Measurements from ENCODE around the gene TMEM138. TPM values are rescaled to one million over a fixed set of nuclear protein-coding genes. Genes with fewer than 3 reads are reported as not detected.

TMEM138 gene
- total RNA-seq, 2 experiments from 2014 or later, result 48.3 to 60.6 TPM

DNA sequence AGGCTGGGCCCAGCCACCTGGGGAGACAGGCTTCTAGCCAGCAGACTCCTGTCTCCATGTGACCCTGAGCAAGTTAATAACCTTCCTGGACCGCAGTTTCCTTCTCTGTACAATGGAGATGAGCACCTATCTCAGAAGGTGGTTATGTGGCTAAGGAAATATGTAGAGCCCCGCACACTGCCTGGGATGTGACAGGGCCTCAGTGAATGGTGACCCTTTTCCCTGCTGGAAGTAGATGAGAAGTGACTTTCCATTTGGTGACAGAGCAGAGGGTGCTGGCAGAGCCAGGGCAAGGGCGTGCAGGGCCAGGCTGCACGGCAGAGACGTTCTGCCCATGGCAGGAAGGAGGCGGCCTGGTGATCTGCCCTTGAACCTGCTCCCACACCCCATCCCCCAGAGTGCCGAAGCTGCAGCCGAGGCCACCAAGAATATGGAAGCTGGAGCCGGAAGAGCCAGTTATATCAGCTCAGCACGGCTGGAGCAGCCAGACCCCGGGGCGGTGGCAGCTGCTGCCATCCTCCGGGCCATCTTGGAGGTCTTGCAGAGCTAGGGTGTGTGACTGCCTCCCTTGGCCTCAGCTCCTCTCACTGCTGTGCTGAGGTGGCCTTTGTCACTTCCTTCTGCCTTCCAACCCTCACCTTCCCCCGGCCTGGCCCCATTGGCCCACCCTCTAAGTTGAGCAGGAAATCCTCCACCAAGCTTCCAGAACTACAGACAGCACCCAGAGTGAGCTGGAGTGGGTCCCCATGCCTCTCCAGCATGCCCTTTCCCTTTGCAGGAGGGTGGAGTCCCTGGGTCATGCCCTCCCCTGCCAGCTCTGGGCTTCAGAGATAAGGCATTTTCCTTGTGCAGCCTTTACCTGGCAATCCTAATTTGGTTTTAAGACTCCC is 16.0 kb upstream of the TMEM138 start:
- Mint-ChIP-seq H3K4me1 (no peaks in the 10 kb centered on the region), H3K36me3 (peaks cover 5% of the 10 kb centered on the region), H3K4me3 (no peak overlapping the region), H3K27ac (no peak overlapping the region), H3K27me3 (no peaks in the 10 kb centered on the region), H3K9me3 (ENCODE audit: low read depth) (no peaks in the 10 kb centered on the region)
- no peak for ATAC-seq
- no peak for DNase-seq
- CTCF ChIA-PET, result interaction anchor here (0.8 to 1.5 kb wide), 4 partner anchors 13 to 90 kb away, joined by 3 to 4 read pairs (median 3); partner anchors contain the start of genes DDB1 and TKFC

DNA sequence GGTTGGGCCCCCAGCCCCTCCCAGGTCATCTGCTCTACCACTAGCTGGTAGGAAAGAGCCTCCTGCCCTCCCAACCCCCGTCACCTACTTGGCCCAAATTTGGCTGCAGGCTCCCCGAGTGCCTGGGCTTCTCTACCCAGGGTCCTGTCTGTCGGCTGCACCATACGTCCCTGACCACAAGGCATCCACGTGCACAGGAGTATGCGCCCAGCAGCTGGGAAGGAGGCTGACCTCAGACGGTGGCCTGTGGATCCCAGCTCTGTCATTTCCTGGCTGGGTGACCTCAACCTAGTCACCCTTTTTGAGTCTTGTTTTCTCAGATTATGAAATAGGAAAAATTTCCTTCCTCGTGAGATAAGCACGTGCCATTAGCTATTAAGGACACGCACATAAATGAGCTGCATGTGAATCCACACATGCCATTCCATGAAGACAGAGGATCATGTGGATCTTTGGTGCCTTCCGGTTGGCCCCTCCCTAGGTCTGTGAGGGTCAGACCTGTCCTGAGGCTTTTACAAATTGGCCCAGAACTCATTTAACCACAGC is 14.2 kb upstream of the TMEM138 start:
- Mint-ChIP-seq H3K36me3 (peaks cover 11% of the 10 kb centered on the region), H3K9me3 (ENCODE audit: low read depth) (no peaks in the 10 kb centered on the region), H3K27me3 (no peaks in the 10 kb centered on the region), H3K4me1 (no peaks in the 10 kb centered on the region), H3K27ac (no peak overlapping the region), H3K4me3 (no peak overlapping the region)
- CTCF ChIA-PET, result interaction anchor here (0.8 to 3.1 kb wide), 4 partner anchors 12 to 55 kb away, joined by 3 to 14 read pairs (median 8); no protein-coding TSS in a partner anchor
- no peak for DNase-seq
- ATAC-seq, result no peak

DNA sequence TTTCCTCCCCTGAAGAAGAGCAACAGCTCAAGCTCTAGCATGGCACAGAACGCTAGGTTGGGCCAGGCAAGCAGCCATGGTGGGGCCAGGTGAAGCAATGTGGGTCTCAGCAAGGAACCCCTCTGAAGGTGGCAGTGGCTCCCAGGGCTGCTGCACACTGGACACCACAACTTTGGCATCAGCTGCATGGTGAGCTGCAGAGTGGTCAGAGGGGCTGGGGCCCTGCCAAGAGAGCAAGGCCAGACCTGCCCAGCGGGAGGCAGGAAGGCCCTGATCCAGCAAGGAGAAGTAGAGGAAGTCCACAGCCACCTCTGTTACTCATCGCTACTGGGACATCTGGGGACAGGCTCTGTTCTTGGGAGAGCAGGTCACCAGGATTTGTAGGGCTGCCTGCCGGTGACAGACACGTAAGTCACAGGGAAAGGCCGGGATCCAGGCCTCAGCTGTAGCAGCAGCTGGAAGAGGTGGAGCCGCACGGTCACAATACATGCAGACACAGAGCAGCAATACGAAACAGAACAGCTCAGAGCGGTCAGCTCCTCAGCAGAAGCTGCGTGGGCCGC is 12.9 kb upstream of the TMEM138 start:
- Mint-ChIP-seq H3K9me3 (ENCODE audit: low read depth) (no peaks in the 10 kb centered on the region), H3K27me3 (no peaks in the 10 kb centered on the region), H3K27ac (no peak overlapping the region), H3K4me1 (no peaks in the 10 kb centered on the region), H3K4me3 (no peak overlapping the region), H3K36me3 (peaks cover 15% of the 10 kb centered on the region)
- DNase-seq (no peak), ATAC-seq (no peak)
- CTCF ChIA-PET, result interaction anchor here (1.3 to 3.1 kb wide), 3 partner anchors 13 to 57 kb away, joined by 3 to 14 read pairs (median 12); no protein-coding TSS in a partner anchor

DNA sequence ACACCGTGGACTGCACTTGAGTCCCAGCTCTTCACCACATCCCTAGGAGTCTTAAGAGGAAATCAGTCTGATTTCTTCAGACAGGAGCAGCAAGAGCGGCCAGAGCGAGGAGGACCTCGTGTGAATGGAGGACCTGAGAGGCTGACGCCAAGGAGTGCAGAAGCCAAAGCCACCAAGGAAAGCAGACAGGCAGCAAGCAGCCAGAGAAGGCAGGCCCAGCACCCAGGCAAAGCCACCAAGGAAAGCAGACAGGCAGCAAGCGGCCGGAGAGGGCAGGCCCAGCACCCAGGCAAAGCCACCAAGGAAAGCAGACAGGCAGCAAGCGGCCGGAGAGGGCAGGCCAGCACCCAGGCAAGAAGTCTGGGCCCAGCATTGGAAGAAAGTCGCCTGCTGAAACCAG is 12.3 kb upstream of the TMEM138 start:
- Mint-ChIP-seq H3K4me3 (no peak overlapping the region), H3K27ac (peak overlapping the region; percentile 30), H3K9me3 (ENCODE audit: low read depth) (no peaks in the 10 kb centered on the region), H3K4me1 (no peaks in the 10 kb centered on the region), H3K36me3 (peaks cover 15% of the 10 kb centered on the region), H3K27me3 (no peaks in the 10 kb centered on the region)
- no peak for DNase-seq
- CTCF ChIA-PET, result interaction anchor here (3.1 kb wide), 1 partner anchor 36 kb away, joined by 12 read pairs; no protein-coding TSS in a partner anchor
- ATAC-seq, result no peak

DNA sequence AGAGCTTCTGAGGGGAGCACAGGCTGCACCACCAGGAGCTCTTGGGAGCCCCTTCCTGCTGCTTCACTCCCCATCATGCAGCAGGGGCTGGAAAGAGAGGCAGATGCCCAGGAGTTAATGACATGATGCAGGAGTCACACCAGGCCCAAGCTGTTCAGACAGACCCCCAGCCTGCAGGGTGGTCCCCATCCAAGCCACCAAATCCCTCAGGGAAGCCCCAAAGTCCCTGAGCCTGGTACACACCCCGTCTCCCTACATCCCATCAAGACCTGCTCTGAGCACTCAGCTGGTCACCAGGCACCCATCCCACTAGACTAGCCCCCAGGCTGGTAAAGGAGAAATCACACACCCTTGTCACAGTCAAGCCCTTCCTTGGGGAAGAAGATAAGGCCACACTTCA is 11.8 kb upstream of the TMEM138 start:
- Mint-ChIP-seq H3K36me3 (peaks cover 17% of the 10 kb centered on the region), H3K27ac (no peak overlapping the region), H3K4me1 (no peaks in the 10 kb centered on the region), H3K27me3 (no peaks in the 10 kb centered on the region), H3K9me3 (ENCODE audit: low read depth) (no peaks in the 10 kb centered on the region), H3K4me3 (no peak overlapping the region)
- ATAC-seq (no peak), DNase-seq (no peak)
- CTCF ChIA-PET, result interaction anchor here (3.1 kb wide), 1 partner anchor 35 kb away, joined by 12 read pairs; no protein-coding TSS in a partner anchor

DNA sequence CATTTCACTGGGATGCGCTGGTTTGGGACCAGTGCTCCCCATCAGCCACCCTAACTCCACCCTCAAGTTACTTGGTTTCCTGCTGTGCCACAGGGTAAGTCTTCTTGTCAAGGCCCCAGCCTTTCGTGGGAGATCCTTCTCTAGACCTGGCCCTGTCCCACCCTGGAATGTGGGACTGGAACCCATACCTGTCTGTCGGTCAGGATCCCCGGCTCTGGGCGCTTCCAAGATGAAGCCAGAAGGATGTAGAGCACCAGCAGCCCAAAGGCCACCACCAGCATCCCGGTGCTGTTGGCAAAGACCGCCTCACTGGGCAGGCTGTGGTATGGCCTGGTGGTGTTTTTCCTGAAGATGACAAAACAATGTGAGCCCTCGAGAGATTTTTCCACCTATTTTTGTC is 11.4 kb upstream of the TMEM138 start:
- H3K4me3 Mint-ChIP-seq, result no peak overlapping the region
- no peaks in the 10 kb centered on the region for H3K9me3 Mint-ChIP-seq (ENCODE audit: low read depth)
- peaks cover 17% of the 10 kb centered on the region for H3K36me3 Mint-ChIP-seq
- DNase-seq (no peak), ATAC-seq (no peak)
- H3K27me3 Mint-ChIP-seq, result no peaks in the 10 kb centered on the region
- CTCF ChIA-PET, result no interaction called here
- no peaks in the 10 kb centered on the region for H3K4me1 Mint-ChIP-seq
- no peak overlapping the region for H3K27ac Mint-ChIP-seq

DNA sequence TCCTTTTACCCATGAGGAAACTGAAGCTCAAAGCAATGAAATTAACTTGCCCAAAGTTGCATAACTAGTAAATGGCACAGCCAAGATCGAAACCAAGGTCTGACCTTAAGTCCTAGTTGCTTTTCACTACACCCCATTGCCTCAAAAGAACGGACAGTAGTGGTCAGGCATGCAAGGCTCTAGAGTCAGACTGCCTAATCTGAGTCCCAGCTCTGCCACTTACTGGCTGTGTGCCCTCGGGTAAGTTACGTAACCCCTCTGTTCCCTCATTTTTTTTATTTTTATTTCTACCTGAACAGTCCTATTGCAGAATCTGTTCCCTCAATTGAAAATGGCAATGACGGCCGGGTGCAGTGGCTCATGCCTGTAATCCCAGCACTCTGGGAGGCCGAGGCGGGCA is 10.1 kb upstream of the TMEM138 start:
- H3K27ac Mint-ChIP-seq, result no peak overlapping the region
- CTCF ChIA-PET, result interaction anchor here (0.6 to 16.7 kb wide), 3 partner anchors 10 to 94 kb away, joined by 3 to 180 read pairs (median 3); partner anchors contain the start of genes DDB1, TKFC and TMEM138
- H3K9me3 Mint-ChIP-seq (ENCODE audit: low read depth), result no peaks in the 10 kb centered on the region
- H3K27me3 Mint-ChIP-seq, result no peaks in the 10 kb centered on the region
- DNase-seq (no peak), ATAC-seq (no peak)
- H3K36me3 Mint-ChIP-seq, result peaks cover 17% of the 10 kb centered on the region
- no peaks in the 10 kb centered on the region for H3K4me1 Mint-ChIP-seq
- no peak overlapping the region for H3K4me3 Mint-ChIP-seq

DNA sequence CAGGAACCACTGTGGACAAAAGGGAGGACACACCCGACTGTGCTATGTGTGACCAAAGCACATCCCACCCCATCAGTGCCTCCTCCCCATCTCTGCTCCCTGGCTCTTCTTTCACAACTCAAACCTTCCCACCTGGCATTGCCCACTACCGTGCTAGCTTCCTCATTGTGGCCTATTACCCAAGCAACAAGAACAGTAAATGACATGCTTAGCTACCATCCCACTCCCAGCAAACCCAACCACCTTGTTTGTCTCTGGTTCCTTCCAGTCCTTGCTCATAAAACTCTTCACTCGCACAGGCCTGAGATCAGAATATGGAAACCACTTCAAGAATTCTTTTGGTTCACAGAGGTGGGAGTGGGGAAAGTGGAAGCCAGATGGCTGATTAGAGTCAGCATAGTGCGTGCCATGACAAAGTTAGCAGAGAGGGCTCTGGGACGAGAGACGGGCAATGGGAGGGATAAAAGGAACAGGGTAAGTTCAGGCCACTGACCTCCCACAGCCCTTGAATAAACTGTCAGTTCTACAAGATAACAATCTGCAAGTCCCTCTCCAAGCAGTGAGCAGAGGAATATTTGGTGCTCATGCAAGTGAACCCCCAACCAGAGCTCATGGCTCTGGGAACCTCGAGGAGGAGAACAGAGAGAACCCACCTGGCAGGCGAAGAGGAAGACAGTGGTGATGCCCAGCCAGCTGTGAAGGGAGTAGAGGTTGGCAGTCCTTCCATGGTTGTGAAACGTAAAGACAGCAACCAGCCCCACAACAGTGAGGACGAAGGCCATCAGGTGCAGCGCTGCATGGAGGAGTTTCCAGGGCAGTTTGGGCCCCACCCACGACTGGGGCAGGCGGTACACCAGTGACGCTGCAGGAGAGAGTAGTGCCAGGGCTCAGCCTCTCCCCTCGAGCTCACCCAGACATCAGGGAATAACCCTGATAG is 8.8 kb upstream of the TMEM138 start:
- H3K27me3 Mint-ChIP-seq, result no peaks in the 10 kb centered on the region
- no peak for ATAC-seq
- no peak overlapping the region for H3K27ac Mint-ChIP-seq
- DNase-seq, result no peak
- H3K36me3 Mint-ChIP-seq, result peaks cover 20% of the 10 kb centered on the region
- no peaks in the 10 kb centered on the region for H3K9me3 Mint-ChIP-seq (ENCODE audit: low read depth)
- H3K4me1 Mint-ChIP-seq, result peaks cover 4% of the 10 kb centered on the region
- H3K4me3 Mint-ChIP-seq, result no peak overlapping the region
- CTCF ChIA-PET, result interaction anchor here (2.9 to 16.7 kb wide), 2 partner anchors 17 to 32 kb away, joined by 15 to 180 read pairs; partner anchors contain the start of genes DDB1 and TKFC

DNA sequence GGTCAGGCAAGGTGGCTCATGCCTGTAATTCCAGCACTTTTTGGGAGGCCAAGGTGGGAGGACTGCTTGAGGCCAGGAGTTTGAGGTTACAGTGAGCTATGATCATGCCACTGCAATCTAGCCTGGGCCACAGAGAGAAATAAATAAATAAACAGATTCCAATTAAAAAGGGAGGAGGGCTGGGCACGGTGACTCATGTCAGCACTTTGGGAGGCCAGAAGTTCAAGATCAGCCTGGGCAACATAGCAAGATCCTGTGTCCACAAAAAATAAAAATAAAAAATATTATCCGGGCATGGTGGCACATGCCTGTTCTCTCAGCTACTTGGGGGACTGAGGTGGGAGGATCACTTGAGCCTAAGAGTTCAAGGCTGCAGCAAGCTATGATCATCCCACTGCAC is 8.0 kb upstream of the TMEM138 start:
- H3K27ac Mint-ChIP-seq, result no peak overlapping the region
- no peaks in the 10 kb centered on the region for H3K9me3 Mint-ChIP-seq (ENCODE audit: low read depth)
- no peaks in the 10 kb centered on the region for H3K27me3 Mint-ChIP-seq
- H3K4me1 Mint-ChIP-seq, result peaks cover 5% of the 10 kb centered on the region
- peaks cover 20% of the 10 kb centered on the region for H3K36me3 Mint-ChIP-seq
- ATAC-seq (no peak), DNase-seq (no peak)
- no peak overlapping the region for H3K4me3 Mint-ChIP-seq
- CTCF ChIA-PET, result interaction anchor here (2.9 to 16.7 kb wide), 2 partner anchors 17 to 31 kb away, joined by 15 to 180 read pairs; partner anchors contain the start of genes DDB1 and TKFC

DNA sequence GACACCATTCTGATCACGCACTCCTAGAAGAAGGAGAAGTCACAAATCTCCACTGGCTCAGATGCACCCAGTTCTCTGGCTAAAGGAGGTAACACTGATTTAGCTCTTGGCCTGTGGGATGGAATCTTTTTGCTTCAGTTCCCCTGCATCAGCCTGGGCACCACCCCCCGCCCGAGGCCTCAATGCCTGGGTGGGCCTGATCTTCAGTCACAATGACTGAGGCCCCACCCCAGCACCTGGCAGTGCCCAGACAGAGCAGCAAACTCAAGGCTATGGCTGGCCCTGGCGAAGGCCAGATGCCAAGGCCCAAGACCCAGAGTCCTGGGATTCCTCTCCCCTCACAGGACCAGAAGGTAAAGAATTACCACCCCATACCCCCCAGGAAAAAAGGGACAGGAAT is 5.5 kb upstream of the TMEM138 start:
- H3K27me3 Mint-ChIP-seq, result no peaks in the 10 kb centered on the region
- no peak overlapping the region for H3K27ac Mint-ChIP-seq
- H3K36me3 Mint-ChIP-seq, result peaks cover 12% of the 10 kb centered on the region
- peaks cover 22% of the 10 kb centered on the region for H3K4me1 Mint-ChIP-seq
- DNase-seq, result no peak
- H3K9me3 Mint-ChIP-seq (ENCODE audit: low read depth), result no peaks in the 10 kb centered on the region
- CTCF ChIA-PET, result interaction anchor here (0.8 to 16.7 kb wide), 4 partner anchors 14 to 29 kb away, joined by 3 to 180 read pairs (median 9); partner anchors contain the start of genes DDB1 and TKFC
- no peak overlapping the region for H3K4me3 Mint-ChIP-seq
- ATAC-seq, result no peak

DNA sequence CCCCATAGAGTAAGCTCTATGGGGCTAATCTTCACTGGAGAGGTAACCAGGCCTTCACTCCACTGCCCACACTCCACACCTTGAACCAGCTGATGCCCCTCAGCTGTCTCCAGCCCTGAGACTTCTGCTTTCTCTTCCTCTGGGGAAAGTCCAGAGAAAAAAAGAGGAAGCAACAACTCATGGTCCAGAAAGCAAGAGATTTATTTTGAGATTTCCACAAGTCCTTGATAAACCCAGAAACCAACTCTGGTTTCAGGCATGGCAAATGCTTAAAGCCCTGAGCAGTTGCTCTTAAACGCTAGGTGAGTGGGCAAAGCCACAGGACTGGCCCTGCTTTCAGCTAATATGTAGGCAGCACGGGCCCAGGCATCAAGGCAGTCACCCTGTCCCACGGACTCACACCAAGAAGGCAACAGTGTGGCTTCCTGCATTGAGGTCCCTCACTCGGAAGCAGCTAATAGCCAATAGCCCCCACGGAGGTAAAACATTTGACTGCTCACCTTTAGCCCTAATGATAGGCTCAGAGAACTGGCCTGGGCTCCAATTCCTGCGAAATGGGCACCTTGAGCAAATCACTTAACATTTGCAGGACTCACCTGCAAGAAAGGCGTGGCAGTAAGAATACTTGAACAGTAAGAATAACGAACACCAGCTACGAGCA is 4.8 kb upstream of the TMEM138 start:
- Mint-ChIP-seq H3K4me1 (peaks cover 24% of the 10 kb centered on the region), H3K27ac (no peak overlapping the region), H3K4me3 (no peak overlapping the region), H3K9me3 (ENCODE audit: low read depth) (no peaks in the 10 kb centered on the region), H3K36me3 (peaks cover 11% of the 10 kb centered on the region), H3K27me3 (no peaks in the 10 kb centered on the region)
- ATAC-seq (no peak), DNase-seq (no peak)
- CTCF ChIA-PET, result interaction anchor here (0.8 to 16.7 kb wide), 3 partner anchors 13 to 29 kb away, joined by 3 to 180 read pairs (median 3); partner anchors contain the start of genes DDB1 and TKFC

DNA sequence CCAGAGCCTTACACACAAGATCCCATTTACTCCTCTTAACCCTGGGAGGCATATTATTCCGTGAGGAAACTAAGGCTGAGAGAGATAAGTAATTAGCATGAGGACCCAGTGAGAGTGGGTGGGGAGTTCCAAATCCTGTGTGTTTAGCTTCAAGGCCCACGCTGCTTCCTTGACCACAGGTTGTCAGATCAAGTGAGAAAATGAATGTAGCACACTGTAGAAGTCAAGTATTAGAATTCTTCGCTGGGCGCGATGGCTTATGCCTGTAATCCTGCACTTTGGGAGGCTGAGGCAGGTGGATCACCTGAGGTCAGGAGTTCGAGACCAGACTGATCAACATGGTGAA is 4.3 kb upstream of the TMEM138 start:
- H3K9me3 Mint-ChIP-seq (ENCODE audit: low read depth), result no peaks in the 10 kb centered on the region
- H3K27ac Mint-ChIP-seq, result no peak overlapping the region
- no peaks in the 10 kb centered on the region for H3K27me3 Mint-ChIP-seq
- CTCF ChIA-PET, result interaction anchor here (1.3 to 16.7 kb wide), 2 partner anchors 13 to 21 kb away, joined by 3 to 180 read pairs; partner anchors contain the start of genes DDB1 and TKFC
- peaks cover 13% of the 10 kb centered on the region for H3K36me3 Mint-ChIP-seq
- ATAC-seq (no peak), DNase-seq (no peak)
- H3K4me1 Mint-ChIP-seq, result peaks cover 28% of the 10 kb centered on the region
- H3K4me3 Mint-ChIP-seq, result no peak overlapping the region
